GM21717 (cell line): Measurements from ENCODE around the gene CPB2.

Source experiments
- ATAC-seq: cut with Tn5 transposase; IDR thresholded peaks from one replicate; pipeline ENCODE4 v1.9.1; 2021; ENCODE audit warnings: mild to moderate bottlenecking, moderate library complexity; ENCODE audit not compliant: unreplicated experiment

The CPB2 gene

DNA sequence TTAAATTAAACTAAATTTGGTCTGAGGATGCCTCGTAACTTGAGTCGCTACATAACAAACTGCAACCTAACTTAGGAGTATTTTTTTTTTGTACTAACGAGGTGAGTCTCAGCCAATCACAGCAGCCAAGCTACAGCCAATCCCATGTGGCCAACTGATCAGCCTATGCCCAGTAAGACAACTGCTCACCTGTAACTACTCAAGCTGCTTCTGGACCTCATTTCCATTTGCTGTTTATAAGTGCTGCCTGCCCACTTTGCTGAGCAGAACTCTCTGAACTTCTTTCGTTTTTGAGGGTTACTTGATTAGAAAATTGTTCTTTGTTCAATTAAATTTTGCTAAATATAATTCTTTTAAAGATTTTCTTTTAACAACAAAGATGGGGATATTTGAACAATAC, 3.8 kb downstream of the CPB2 start:
- ATAC-seq: no peak

DNA sequence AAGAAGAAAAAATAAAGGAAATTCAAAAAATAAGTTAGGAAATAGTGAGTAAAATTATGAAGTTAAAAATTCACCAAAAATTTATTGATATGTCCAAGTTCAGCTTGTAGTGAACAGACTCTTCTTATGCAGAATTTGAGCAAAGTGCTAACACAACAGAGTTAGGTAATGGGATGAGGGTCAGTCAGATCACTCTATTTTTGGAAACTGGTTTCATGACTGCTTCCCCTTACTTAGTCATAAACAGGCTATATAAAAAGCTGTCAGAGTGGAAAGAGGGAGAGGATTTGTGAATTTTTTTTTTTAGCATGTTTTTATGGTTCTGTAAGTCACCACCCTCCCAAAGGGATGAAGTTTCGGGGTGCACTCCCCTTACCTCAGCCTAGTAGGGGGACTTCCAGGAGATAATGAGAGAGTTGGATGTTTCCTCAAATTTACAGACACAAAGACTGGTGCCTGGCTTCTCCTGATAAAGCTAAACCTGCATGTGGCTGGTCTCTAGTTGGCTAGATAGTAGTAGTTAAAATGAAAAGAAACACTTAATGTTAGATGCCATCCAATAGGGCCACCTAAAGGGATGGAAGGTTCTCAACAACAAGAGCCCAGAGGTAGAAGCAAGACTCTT, 4.5 kb downstream of the CPB2 start:
- peak; percentile 71 for ATAC-seq

DNA sequence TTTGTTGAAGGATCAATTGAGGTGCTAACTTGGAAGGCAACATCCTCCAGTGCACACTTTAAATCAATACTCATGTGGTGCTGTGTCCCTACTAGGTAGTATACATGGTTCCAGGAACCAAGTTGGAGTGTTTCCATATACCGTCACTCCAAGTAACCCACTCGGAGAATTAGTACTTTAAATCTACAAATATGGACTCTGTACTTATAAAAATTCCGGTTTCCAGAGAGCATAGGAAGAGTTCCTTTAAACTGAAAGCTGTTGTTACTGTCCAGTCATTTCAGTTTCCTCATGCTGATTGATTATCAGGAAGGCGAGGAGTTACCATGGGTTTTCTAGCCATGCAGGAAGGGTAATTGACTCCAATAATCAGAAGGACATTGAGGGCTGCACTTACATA, 7.2 kb downstream of the CPB2 start:
- ATAC-seq: no peak

DNA sequence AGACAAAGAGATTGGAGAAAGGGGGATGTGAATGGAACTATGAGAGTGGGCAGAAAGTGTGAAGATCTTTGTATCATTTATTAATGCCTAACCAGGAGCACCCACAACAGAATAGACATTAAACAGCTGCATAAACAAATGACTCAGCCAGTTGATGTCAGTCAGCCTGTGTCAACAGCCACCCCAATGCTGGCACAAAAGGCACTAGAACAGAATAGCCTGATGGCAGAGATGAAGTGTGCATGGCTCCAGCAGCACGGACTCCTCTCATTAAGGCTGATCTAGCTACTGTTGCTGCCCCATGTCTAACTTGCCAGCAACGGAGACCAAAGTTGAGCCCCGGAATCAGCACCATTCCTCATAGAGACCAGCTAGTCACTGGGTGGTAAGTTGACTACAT, 7.8 kb downstream of the CPB2 start:
- ATAC-seq: no peak

DNA sequence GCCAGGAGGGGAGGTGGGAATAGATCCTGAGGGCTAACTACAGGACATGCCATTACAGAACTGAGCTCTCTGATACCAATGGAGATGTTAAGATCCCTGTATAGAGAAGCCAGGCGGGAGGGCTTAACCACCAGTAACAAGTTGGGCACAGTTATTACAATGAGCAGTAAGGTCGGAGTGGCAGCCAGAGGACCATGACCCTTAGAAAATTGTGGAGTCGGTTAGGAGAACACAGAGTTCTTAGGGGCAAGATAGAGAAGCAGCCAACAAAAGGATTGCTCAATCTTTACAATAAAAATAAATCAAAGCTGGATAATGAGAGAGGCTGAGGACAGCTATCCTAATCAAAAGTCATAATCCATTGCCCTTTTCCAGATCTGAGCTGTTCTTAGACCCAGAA, 10.4 kb downstream of the CPB2 start:
- ATAC-seq: no peak

DNA sequence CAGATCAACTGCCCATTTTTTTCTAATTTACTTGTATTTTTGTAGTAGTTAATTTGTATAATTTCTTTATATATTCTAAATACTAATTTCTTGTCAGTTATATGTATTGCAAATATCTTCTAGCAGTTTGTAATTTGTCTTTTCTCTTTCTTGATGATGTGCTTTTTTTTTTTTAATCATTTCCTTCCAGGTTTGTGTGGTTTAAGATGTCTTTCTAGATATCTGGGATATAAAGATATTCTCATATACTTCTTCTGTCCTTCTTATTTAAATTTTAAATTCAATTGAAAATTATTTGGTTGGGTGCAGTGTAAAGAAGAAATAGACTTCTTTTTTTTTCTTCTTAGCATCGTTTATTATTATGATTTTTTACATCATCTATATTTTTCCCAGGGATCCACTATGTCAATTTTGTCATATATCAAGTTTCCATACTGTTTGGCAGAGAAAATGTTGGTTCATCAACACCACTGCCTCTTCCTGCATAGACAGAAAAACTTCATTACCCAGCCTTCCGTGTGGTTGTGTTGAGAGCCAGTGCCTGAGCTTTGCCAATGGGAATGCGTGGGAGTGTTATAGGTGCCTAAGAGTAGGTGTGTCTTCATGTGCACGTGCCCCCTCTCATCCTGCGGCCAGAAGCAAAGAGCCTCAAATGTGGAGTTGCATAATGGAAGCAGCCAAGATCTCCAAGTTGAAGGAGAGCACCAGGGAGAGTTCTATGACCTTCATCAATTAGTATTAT, 15.8 kb downstream of the CPB2 start:
- ATAC-seq: no peak

DNA sequence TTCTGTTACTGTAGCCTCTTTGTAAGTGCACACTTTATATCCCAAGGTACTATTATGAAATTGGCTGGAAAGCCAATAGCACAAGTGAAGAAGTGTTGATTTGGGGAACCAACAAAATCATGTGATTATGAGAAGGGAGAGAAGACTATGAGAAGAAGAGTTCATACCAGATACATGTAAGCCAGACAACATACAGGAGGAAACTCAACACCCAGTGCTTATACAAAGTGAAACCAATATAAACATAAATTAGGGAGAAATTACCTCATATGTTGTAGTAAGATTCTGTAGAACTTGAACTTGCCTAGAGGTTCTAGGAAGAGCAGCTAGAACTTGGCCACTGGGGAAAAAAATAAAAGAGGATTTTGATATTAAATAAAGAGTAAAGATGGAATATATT, 17.4 kb downstream of the CPB2 start:
- no peak for ATAC-seq

DNA sequence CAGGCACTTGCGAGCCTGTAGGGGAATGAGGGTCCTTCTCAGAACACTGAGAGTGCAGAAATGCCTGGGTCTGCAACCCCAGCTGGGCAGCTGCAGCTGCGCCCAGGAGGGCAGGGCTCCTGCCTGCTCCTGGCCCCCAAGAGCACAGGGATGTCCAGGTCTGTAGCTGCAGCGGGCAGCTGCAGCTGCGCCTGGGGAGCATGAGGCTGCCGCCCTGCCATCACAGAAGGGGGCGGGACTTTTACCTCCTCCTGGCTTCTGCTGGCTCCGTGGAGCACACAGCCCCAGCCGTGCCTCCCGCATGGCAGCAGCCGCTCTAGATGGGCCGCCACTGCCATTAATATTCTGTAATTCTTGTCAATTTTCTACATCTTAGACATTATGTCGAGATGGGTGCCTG, 17.8 kb downstream of the CPB2 start:
- ATAC-seq: no peak

DNA sequence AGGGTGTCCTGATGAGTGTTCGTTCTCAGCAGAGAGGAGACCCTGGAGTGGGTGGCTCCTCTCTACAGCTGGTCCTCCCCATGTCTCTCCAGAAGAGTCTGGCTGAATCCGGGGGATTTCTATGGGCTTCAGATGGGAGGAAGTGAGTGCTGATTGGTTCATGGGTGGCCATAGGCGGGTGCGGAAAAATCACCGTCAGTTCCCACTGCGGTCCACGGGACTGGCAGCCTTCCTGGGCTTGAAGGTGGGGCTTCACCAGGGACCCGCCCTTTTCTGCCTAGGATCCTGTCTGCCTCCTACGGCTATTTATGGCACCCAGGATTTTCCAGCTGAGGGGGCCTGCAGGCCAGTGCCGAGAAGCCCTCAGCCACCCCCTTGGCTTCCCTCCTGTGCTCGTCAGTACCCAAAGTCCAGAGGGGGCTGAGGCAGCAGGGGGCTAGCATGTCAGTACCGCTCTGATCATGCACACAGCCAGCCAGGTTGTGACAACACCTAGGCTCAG, 18.4 kb downstream of the CPB2 start:
- ATAC-seq: no peak

DNA sequence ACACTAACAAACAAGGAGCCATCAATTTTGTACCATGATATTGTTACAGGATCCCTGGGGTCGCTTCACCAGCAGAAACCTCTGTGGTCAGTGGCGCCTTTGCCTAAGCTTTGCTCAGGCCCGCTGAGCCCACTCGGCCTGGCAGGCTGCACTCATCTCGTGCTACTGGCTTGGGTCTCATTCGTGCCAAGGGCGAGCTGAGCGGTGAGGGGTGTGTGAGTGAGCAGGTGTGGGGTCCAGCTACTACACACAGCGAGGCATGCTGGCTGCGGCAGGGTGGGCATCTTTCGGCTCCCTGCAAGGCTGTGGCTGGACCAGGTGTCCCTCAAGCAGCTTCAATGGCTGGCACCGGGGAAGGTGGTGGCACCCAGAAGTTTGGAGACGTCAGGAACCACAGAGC, 19.1 kb downstream of the CPB2 start:
- no peak for ATAC-seq

DNA sequence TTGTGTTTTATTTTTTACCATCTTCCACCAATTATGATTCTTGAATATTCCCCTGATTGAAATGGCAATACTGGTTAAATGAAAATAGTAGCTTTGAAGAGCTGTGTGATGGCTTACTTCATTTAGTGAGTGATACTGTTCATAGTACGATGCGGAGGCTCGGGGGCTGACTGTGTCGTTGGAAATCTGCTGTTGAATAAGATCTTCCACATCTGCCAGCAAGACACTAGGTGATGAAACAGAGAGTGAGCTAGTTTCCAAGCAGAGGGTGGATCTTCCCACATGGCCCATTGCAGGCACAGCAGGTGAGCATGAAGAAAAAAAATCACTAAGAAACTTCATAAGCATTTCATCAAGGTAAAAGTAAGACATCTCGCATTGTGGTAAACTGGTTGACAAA, 22.5 kb downstream of the CPB2 start:
- no peak for ATAC-seq

DNA sequence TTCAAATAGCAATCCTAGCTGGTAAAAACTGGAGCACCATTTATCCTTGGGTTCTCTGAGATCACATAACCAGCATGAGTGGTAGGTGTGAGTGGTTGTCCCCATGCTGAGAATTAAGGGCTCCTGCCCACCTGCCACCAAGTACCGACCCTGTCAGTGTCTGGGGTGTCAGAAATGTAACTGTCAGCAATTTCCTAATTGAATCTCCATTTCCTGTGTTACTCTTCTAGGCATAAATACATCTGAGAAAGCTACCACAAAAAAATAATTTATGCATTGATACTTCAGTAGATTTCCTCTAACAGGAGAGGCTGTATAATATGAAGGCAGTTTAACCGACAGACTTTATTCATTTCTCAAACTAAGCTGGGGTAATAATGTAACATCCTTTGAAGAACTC, 25.1 kb downstream of the CPB2 start:
- no peak for ATAC-seq

DNA sequence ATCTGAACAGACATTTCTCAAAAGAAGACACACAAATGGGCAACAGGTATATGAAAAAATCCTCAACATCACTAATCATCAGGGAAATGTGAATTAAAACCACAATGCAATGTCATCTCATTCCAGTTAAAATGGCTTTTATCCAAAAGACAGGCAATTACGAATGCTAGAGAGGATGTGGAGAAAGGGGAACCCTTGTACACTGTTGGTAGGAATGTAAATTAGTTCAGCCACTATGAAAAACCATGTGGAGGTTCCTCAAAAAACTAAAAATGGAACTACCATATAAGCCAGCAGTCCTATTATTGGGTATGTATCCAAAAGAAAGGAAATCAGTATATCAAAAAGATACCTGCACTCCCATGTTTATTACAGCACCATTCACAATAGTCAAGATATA, 27.6 kb downstream of the CPB2 start:
- no peak for ATAC-seq

DNA sequence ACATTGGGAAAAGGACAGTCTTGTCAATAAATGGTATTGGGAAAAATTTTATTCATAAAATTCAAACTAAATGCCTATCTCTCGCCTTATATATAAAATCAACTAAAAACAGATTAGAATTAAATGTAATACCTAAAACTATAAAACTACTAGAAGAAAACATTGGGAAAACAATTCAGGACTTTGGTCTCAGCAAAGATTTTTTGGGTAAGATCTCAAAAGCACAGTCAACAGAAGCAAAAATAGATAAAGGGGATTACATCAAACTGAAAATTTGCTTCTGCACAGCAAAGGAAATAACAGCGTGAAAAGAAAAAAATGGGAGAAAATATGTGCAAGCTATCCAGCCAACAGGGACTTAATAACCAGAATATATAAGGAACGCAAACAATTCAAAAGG, 28.0 kb downstream of the CPB2 start:
- ATAC-seq: no peak

DNA sequence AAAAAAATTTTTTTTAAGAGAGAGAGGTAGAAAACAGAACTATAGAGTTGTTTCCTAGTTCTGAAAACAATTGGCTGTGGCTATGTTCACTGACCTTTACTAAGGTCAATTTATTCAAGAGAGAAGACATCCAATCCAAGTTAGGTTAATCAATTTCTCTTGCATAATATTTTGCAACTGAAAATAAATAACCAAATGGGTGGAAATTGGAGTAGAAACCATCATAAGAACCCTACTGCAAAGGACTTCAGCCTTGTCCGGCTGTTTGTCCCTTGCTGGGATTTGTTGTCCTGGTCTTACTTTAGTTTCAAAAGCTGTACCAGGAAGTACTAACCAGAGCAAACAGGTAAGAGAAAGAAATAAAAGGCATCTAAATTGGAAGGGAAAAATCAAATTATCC, 29.0 kb downstream of the CPB2 start:
- ATAC-seq: no peak

DNA sequence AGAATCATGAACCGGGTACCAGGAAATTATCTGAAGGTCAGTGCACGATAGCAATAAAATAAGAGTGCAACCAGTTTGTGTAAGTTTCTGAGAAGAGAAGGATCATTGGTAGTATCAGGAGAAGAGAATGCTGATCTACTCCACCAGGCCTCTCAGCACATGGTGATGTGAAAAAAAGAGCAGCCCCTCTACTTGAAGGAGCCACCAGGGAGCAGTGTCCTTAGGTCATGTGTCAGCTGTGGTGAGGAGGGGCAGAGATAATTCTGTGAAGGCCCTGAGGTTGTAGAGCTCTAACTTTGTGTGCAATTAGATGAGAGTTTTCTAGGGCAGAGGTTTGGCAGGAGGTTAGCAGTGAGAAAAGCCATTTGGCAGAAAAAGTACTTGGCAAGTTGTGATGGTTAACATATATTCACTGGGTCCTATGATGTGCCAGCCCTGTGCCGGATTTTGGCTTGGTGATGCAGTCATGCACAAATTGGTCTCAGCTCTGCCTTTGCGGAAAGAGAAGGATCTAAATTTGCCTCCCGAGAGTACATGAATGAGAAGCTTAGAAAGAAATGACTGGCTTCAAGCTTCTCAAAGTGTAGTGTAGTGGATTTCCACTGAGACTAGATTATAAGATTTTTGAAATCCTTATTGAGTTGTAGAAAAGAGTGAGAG, 33.1 kb downstream of the CPB2 start:
- ATAC-seq: peak; percentile 91

DNA sequence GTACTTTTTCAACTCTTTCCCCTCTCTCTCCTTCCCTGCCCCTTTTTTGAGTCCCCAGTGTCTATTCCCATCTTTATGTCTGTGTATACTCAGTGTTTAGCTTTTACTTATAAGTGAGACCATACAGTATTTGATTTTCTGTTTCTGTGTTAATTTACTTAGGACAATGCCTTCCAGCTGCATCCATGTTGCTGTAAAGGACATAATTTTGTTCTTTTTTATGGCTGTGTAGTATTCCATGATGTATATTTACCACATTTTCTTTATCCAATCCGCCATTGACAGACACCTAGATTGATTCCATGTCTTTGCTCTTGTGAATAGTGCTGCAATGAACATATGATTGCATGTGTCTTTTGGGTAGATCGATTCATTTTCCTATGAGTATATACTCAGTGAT, 41.5 kb downstream of the CPB2 start:
- ATAC-seq: no peak

DNA sequence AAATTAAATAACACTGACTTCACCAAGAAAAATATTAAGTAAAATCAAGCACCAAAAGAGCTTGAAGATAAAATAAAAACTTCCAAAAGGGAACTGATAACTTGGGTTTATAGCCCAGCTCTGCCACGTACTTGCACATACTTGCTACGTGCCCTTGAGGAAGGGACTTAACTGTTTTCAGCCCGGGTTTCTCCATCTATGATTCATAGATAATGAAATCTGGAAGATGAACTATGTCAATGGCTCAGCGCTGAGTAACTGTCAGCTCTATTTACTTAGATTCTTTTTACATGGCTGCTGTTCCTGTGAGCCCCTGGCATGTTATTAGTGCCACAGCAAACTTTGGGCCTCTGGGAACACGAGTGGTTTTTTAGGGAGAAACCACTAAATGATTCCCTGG, 42.6 kb downstream of the CPB2 start:
- ATAC-seq: no peak

DNA sequence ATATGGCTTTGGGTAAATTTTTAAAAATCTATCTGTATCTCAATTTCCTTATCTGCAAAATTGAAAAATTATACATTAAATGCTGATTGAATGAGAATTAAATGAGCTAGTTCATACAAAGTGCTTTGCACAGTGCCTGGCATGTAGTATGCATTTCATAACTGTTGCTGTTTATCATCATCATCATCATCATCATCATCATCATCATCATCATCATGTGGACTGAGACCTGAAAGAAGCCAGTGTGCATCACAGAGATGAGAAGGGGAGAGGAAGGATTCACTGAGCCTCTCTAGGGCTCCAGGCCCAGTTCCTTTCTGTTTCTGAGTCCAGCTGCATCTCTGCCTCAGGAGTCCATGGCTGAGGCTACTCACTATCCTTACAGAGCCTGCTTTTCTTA, 45.4 kb downstream of the CPB2 start:
- ATAC-seq: no peak

DNA sequence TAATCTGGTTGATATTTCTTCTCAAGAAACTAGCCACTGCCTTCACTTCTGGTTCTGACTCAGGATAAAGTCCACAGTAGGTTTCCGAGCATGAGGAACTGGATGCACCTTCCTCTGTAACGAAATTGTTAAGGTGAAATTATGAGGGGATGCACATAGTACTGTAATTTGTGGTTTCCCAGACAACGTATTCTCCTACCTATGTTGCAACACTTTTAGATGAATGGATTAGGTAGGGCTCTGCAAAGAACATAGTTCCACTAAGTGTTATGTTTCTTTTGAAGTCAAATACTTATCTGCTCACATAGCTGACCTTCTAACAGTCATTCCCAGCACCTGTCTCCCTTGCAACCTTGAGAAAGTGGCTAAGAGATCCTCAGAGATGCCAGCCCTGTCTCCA, 46.6 kb downstream of the CPB2 start:
- ATAC-seq: no peak

DNA sequence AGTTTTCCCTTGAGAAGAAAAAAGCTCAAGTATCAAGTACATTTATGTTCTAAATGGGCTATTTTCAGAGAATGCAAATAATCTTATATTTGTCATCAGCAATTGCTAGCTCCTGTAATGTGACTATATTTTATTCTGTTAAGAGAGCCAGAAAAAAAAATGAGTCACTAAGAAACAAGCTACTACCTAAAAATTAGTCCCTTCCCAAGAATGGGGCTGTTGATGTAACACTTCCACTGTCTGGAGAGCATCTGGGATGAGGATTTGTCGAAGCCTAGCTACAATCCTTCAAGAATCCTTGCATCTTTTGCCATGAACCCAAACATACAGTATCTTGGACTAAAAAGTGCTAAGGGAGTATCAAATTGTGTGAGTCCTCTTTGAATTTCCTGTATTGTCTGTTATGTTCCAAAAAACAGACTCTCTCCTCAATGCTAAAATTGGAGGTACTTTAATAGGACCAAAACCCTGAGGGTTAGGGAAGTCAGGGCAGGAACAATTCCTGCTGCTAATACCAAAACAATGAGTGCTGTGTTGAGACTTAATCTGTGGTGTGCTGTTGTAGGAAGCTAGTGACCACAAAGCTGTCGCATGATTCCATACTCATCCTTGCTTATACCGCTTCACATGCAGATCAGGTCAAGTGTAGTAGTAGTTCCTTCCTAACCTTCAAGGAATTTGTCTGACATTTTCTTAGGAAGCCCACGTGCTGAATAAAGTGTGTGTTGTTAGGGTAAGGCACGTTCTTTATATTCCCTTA, 47.4 kb downstream of the CPB2 start:
- no peak for ATAC-seq
